PC-3 (cell line): ENCODE data around the gene GLT8D1. TPM values are rescaled to one million over a fixed set of nuclear protein-coding genes. Genes with fewer than 3 reads are reported as not detected.

ENCODE experiments used
- ATAC-seq: fragments of 200-7000 bp; cut with Tn5 transposase; 2 replicates; pipeline ENCODE4 v1.9.1; 2020; ENCODE audit warnings: mild to moderate bottlenecking, moderate library complexity
- BruUV-seq: library from RNA; stranded (reverse); fragments of 400-500 nt; replicated peaks from 2 replicates; lab custom pipeline; 2021; lab: Mats Ljungman, UMichigan
- CTCF ChIA-PET: fragments of 300-600 bp; sonication (Branson Sonifier 250); formaldehyde crosslinking; loops from one replicate; lab custom pipeline; 2022; ENCODE audit warnings: antibody characterized with exemption; lab: Charles Lee
- POLR2A ChIA-PET: fragments of 300-600 bp; sonication (Branson Sonifier 250); formaldehyde crosslinking; loops from one replicate; lab custom pipeline; 2022; ENCODE audit warnings: antibody characterized with exemption; ENCODE audit not compliant: unreplicated experiment; lab: Charles Lee
- DNase-seq: peaks from one replicate; pipeline ENCODE4 v3.0.0-alpha.2; 2015
- H2AFZ ChIP-seq: fragments of 300-600 bp; sonication (generic); 2 replicates; pipeline ENCODE4 v1.6.0; 2016; ENCODE audit warnings: antibody characterized with exemption, low read length
- H3F3A ChIP-seq: fragments of 300-600 bp; sonication (generic); one replicate; pipeline ENCODE4 v1.6.0; 2017; ENCODE audit warnings: antibody characterized with exemption, low read length, control low read depth, mild to moderate bottlenecking; ENCODE audit not compliant: unreplicated experiment
- H3K27ac ChIP-seq: fragments of 300-600 bp; sonication (generic); 2 replicates; pipeline ENCODE4 v1.5.1; 2016; ENCODE audit warnings: mild to moderate bottlenecking, low read length
- H3K27me3 ChIP-seq: fragments of 300-600 bp; sonication (generic); 2 replicates; pipeline ENCODE4 v1.6.1; 2016; ENCODE audit warnings: low read length, mixed read lengths
- H3K36me3 ChIP-seq: fragments of 300-600 bp; sonication (generic); 2 replicates; pipeline ENCODE4 v1.6.1; 2016; ENCODE audit warnings: low read depth, mixed run types, low read length, mixed read lengths
- H3K4me1 ChIP-seq: fragments of 300-600 bp; sonication (generic); 2 replicates; pipeline ENCODE4 v1.5.1; 2016; ENCODE audit warnings: low read length; ENCODE audit not compliant: insufficient read depth
- H3K4me2 ChIP-seq: fragments of 300-600 bp; sonication (generic); 2 replicates; pipeline ENCODE4 v1.6.0; 2016; ENCODE audit warnings: low read length
- H3K4me3 ChIP-seq: fragments of 300-600 bp; sonication (generic); 2 replicates; pipeline ENCODE4 v1.5.1; 2016; ENCODE audit warnings: mild to moderate bottlenecking, low read length, mixed read lengths
- H3K79me2 ChIP-seq: fragments of 300-600 bp; sonication (generic); 2 replicates; pipeline ENCODE4 v1.6.1; 2017; ENCODE audit warnings: low read length, mixed read lengths
- H3K9ac ChIP-seq: fragments of 300-600 bp; sonication (generic); 2 replicates; pipeline ENCODE4 v1.6.0; 2016; ENCODE audit warnings: mild to moderate bottlenecking, low read length
- H3K9me2 ChIP-seq: fragments of 300-600 bp; sonication (generic); replicated peaks from 2 replicates; pipeline ENCODE4 v1.6.1; 2016; ENCODE audit warnings: mixed run types, low read length, mixed read lengths
- H3K9me3 ChIP-seq: fragments of 300-600 bp; sonication (generic); 2 replicates; pipeline ENCODE4 v1.6.1; 2016; ENCODE audit warnings: low read length, mixed read lengths
- H4K20me1 ChIP-seq: fragments of 300-600 bp; sonication (generic); 2 replicates; pipeline ENCODE4 v1.6.1; 2016; ENCODE audit warnings: low read length, mixed read lengths
- EZH2 ChIP-seq: fragments of 300-600 bp; sonication (generic); IDR thresholded peaks from one replicate; pipeline ENCODE4 v1.6.1; 2017; ENCODE audit warnings: antibody characterized with exemption, mild to moderate bottlenecking, low read length; ENCODE audit not compliant: unreplicated experiment
- EZH2phosphoT487 ChIP-seq: fragments of 300-600 bp; sonication (generic); IDR thresholded peaks from 2 replicates; pipeline ENCODE4 v1.6.1; 2018; ENCODE audit warnings: mild to moderate bottlenecking, antibody characterized with exemption, low read length, borderline replicate concordance
- intact Hi-C: fragments of 100-400 bp; cut with micrococcal nuclease; formaldehyde crosslinking; loops from 2 replicates; pipeline ENCODE4 v1.9.0; 2023
- total RNA-seq: library from RNA; depleted of rRNA; stranded (reverse); fragments of >200 nt; gene quantifications from 2 replicates; pipeline ENCODE4 v1.2.3, GENCODE V29; 2014
- TF ChIP-seq, protein P1 (sequence below): fragments of 300-600 bp; sonication (generic); conservative IDR thresholded peaks from 2 replicates; pipeline ENCODE4 v1.5.1; 2017; ENCODE audit warnings: antibody characterized with exemption, low read depth, mild to moderate bottlenecking, low read length

GLT8D1 gene
- total RNA-seq, 1 experiment from 2014 or later, result 70.2 TPM

DNA sequence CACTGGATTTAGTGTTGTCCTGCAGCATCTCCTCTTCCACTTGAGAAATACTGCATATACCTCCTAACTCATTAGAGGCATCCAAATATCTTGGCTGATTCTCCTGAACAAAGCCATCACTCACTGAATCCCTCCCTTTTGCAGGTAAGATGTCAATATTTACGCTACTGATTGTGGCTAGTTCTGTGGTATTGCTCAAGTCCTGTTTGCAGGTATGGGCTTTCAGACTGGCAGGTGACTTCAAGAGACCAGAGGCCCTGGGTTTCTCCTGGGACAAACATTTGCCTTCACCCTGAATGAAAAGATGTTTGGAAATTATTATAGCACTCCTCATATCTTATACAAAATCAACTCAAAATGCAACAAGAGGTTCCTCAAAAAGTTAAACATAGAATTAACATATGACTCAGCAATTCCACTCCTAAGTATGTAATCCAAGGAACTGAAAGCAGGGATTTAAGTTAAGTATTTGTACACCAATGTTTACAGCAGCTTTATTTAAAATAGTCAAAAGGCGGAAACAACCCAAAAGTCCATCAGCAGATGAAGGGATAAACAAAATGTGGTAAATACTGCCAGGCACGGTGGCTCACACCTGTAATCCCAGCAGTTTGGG, 46.6 kb upstream of the GLT8D1 start:
- ATAC-seq (no peak), DNase-seq (no peak)
- peaks cover 43% of the 10 kb centered on the region for H3K36me3 ChIP-seq
- H3K27ac ChIP-seq, result no peak overlapping the region
- no peaks in the 10 kb centered on the region for H3K4me1 ChIP-seq
- H4K20me1 ChIP-seq, result no peaks in the 10 kb centered on the region
- POLR2A ChIA-PET, result no interaction called here
- H3K27me3 ChIP-seq, result no peaks in the 10 kb centered on the region
- no peak overlapping the region for H3K9ac ChIP-seq
- no peaks in the 10 kb centered on the region for H3F3A ChIP-seq
- no peaks in the 10 kb centered on the region for H3K9me3 ChIP-seq
- H2AFZ ChIP-seq, result no peak overlapping the region
- TF ChIP-seq EZH2phosphoT487 (no peak), EZH2 (no peak)
- TF ChIP-seq, protein P1, sequence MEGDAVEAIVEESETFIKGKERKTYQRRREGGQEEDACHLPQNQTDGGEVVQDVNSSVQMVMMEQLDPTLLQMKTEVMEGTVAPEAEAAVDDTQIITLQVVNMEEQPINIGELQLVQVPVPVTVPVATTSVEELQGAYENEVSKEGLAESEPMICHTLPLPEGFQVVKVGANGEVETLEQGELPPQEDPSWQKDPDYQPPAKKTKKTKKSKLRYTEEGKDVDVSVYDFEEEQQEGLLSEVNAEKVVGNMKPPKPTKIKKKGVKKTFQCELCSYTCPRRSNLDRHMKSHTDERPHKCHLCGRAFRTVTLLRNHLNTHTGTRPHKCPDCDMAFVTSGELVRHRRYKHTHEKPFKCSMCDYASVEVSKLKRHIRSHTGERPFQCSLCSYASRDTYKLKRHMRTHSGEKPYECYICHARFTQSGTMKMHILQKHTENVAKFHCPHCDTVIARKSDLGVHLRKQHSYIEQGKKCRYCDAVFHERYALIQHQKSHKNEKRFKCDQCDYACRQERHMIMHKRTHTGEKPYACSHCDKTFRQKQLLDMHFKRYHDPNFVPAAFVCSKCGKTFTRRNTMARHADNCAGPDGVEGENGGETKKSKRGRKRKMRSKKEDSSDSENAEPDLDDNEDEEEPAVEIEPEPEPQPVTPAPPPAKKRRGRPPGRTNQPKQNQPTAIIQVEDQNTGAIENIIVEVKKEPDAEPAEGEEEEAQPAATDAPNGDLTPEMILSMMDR, result no peak
- intact Hi-C loops, result no loop called here
- CTCF ChIA-PET, result no interaction called here
- H3K4me2 ChIP-seq, result no peak overlapping the region
- H3K79me2 ChIP-seq, result no peaks in the 10 kb centered on the region
- no TSS peak for BruUV-seq
- H3K9me2 ChIP-seq, result no peaks in the 10 kb centered on the region
- no peak overlapping the region for H3K4me3 ChIP-seq

- CTCF ChIA-PET, result interaction anchor here (0.7 kb wide), 1 partner anchor 188 kb away, joined by 11 read pairs; no protein-coding TSS in a partner anchor
- no peak overlapping the region for H3K4me3 ChIP-seq
- no TSS peak for BruUV-seq
- H3K36me3 ChIP-seq, result peaks cover 50% of the 10 kb centered on the region
- TF ChIP-seq EZH2 (no peak), EZH2phosphoT487 (no peak)
- TF ChIP-seq, protein P1, result no peak
- no peaks in the 10 kb centered on the region for H4K20me1 ChIP-seq
- no peak overlapping the region for H3K9ac ChIP-seq
- no peaks in the 10 kb centered on the region for H3K4me1 ChIP-seq
- intact Hi-C loops, result loop anchor here (5.0 kb wide), 2 partner anchors 189 to 329 kb away; no protein-coding TSS in a partner anchor
- no peak for ATAC-seq
- no peak overlapping the region for H2AFZ ChIP-seq
- no peak overlapping the region for H3K27ac ChIP-seq
- no peak for DNase-seq
- no peaks in the 10 kb centered on the region for H3K9me2 ChIP-seq
- H3F3A ChIP-seq, result no peaks in the 10 kb centered on the region
- H3K27me3 ChIP-seq, result no peaks in the 10 kb centered on the region
- no peak overlapping the region for H3K4me2 ChIP-seq
- POLR2A ChIA-PET, result no interaction called here
- H3K9me3 ChIP-seq, result no peaks in the 10 kb centered on the region
- H3K79me2 ChIP-seq, result no peaks in the 10 kb centered on the region
These were observed 38.1 kb upstream of the GLT8D1 start for GRCh38 chr3:52743721-52744120.

DNA sequence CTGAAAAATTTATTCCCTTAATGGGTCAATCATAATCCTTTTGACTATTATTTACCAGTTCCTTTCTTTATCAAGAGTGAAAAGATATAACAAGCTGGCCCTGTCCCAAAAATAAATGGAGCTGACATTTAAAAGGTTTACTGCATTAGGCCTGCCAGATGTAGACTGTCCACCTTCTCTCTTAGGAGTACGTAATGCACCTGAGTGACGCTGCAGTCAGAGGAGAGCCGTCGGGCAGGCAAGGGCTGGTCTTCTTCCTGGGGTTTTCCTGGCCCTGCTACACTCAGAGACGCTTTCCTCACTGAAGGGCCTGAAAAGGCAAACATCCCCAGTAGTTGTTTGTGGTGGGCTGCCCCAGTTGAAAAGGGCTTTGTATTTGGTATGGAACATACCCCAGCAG, 37.6 kb upstream of the GLT8D1 start:
- Histone ChIP-seq H4K20me1 (no peaks in the 10 kb centered on the region), H3F3A (no peaks in the 10 kb centered on the region), H2AFZ (no peak overlapping the region), H3K4me1 (no peaks in the 10 kb centered on the region), H3K79me2 (no peaks in the 10 kb centered on the region), H3K36me3 (peaks cover 45% of the 10 kb centered on the region), H3K4me3 (no peak overlapping the region), H3K27me3 (no peaks in the 10 kb centered on the region), H3K9me3 (no peaks in the 10 kb centered on the region), H3K9ac (no peak overlapping the region), H3K4me2 (no peak overlapping the region), H3K9me2 (no peaks in the 10 kb centered on the region), H3K27ac (no peak overlapping the region)
- intact Hi-C loops, result loop anchor here (5.0 kb wide), 2 partner anchors 189 to 329 kb away; no protein-coding TSS in a partner anchor
- CTCF ChIA-PET, result no interaction called here
- no peak for ATAC-seq
- POLR2A ChIA-PET, result no interaction called here
- TF ChIP-seq, protein P1, result no peak
- TF ChIP-seq EZH2phosphoT487, result no peak
- TF ChIP-seq EZH2, result no peak
- no TSS peak for BruUV-seq
- DNase-seq, result no peak
